ENCODE measurements around the gene SUCNR1. TPM values are rescaled to one million over a fixed set of nuclear protein-coding genes. Genes with fewer than 3 reads are reported as not detected.
"Not testable (repeated sequence)": the region's sequence is repeated elsewhere in the genome, so short reads cannot be mapped to it uniquely, and the experiment has no call there.

Gene SUCNR1
- total RNA-seq, 1 experiment from 2014 or later = 0.61 TPM

DNA sequence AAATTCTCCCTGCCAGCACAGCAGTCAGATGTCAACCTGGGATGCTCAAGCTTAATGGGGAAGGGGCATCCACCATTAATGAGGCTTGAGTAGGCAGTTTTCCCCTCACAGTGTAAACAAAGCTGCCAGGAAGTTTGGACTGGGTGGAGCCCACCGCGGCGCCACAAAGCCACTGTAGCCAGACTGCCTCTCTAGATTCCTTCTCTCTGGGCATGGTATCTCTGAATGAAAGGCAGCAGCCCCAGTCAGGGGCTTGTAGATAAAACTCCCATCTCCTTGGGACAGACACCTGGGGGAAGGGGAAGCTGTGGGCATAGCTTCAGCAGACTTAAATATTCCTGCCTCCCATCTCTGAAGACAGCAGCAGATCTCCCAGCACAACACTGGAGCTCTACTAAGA is 12.0 kb downstream of the SUCNR1 start:
- H3K9me3 ChIP-seq (replicated peaks); H3K36me3 ChIP-seq; H3K27ac ChIP-seq; H3K4me1 ChIP-seq; H3K27me3 ChIP-seq; H3K4me3 ChIP-seq; DNase-seq: not testable (repeated sequence)

DNA sequence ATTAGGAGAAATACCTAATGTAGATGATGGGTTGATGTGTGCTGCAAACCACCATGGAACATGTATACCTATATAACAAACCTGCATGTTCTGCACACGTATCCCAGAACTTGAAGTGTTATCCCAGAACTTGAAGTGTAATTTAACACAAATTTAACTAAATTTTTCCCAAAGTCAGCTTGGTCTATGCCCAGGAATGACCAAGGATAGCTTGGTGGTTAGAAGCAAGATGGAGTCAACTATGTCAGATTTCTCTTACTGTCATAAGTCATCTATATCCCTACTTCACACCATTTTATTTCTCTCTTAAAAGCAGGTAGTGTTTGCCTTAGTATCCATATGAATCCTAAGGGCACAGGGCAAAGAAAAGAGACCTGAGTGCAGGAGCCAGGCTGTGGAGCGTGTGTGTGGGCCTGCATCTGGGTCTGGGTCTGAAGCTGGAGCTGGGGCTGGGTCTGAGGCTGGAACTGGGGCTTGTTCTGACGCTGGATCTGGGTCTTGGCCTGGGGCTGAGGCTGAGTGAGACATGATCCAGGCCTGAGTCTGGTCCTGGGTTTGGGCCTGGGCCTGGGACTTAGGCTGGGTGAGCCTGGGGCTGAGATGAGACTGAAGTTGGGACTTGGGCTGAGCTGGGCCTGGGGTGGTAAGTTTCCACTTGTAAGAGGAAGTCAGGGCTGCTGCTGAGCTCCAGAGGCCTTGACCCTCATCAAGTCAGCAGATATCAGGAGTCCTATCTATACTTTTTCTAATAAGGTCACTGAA is 14.2 kb downstream of the SUCNR1 start:
- DNase-seq; H3K36me3 ChIP-seq; H3K27ac ChIP-seq; H3K4me1 ChIP-seq; H3K9me3 ChIP-seq (replicated peaks); H3K4me3 ChIP-seq; H3K27me3 ChIP-seq: not testable (repeated sequence)

DNA sequence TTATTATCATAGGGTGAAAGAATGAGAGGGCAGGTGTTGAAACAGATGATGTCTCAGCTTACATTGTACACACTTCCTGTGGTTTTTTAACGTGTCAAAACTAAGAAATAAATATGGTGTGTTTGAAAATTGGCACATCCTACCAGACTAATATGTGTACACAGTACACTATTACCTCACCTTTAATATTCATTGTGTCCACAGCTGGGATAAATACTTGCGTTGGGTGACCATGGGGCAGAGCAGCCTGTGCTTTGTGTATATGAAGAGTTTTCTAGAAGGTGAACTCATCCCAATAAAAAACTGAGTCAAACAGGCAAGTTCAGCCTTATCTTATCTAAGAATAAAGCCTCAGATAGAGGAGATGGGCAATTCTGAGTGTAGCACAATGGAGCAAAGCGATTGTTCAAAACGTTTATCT is 17.3 kb downstream of the SUCNR1 start:
- no peaks in the 10 kb centered on the region for H3K36me3 ChIP-seq
- DNase-seq = peak in 1 of 2 experiments; percentile 13

DNA sequence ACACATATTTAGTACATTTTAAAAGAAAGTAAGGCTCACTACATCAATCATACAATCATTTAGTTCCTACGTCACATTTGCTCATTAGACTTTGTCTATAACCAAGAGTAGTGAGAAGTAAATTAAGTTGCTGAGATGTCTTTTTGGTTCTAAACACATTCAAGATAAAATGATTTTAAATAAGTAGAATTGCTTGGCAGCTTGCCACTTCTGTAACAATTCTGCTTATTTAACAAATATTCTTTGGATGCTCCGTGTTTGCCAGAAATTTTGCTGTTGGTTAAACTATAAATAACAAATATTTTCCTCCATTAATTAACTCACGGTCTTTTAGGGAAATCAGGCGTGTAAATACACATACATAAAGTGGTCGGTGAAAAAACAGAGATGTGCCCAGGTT is 18.3 kb downstream of the SUCNR1 start:
- Histone ChIP-seq H3K4me1 (peaks cover 9% of the 10 kb centered on the region; the same call in 1 of the 2 replicates), H3K27ac (no peak overlapping the region), H3K36me3 (no peaks in the 10 kb centered on the region), H3K9me3 (replicated peaks) (no peaks in the 10 kb centered on the region), H3K4me3 (no peak overlapping the region), H3K27me3 (no peaks in the 10 kb centered on the region)
- DNase-seq = no peak

More for the DNA sequence above, 17.3 kb downstream of the SUCNR1 start:
- Histone ChIP-seq H3K27me3 (no peaks in the 10 kb centered on the region), H3K4me3 (no peak overlapping the region), H3K4me1 (peaks cover 9% of the 10 kb centered on the region; the same call in 1 of the 2 replicates), H3K27ac (no peak overlapping the region), H3K9me3 (replicated peaks) (no peaks in the 10 kb centered on the region)

DNA sequence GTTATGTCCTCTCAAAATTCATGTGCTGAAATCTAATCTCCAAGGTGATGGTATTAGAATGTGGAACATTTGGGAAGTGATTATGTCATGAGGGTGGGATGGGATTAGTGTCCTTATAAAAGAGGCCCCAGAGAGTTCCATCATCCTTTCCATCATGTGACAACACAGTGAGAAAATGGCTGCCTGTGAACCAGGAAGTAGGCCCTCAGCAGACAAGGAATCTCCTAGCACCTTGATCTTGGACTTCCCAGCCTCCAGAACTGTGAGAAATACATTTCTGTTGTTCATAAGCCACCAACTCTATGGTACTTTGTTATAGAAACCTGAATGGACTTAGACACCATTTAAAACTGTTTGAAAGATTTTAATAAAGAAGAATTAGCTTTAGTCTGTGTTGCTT is 20.8 kb downstream of the SUCNR1 start:
- no peak for DNase-seq
- Histone ChIP-seq H3K4me3 (no peak overlapping the region), H3K27ac (no peak overlapping the region), H3K9me3 (replicated peaks) (no peaks in the 10 kb centered on the region), H3K36me3 (no peaks in the 10 kb centered on the region), H3K4me1 (peaks cover 9% of the 10 kb centered on the region; the same call in 1 of the 2 replicates), H3K27me3 (no peaks in the 10 kb centered on the region)

DNA sequence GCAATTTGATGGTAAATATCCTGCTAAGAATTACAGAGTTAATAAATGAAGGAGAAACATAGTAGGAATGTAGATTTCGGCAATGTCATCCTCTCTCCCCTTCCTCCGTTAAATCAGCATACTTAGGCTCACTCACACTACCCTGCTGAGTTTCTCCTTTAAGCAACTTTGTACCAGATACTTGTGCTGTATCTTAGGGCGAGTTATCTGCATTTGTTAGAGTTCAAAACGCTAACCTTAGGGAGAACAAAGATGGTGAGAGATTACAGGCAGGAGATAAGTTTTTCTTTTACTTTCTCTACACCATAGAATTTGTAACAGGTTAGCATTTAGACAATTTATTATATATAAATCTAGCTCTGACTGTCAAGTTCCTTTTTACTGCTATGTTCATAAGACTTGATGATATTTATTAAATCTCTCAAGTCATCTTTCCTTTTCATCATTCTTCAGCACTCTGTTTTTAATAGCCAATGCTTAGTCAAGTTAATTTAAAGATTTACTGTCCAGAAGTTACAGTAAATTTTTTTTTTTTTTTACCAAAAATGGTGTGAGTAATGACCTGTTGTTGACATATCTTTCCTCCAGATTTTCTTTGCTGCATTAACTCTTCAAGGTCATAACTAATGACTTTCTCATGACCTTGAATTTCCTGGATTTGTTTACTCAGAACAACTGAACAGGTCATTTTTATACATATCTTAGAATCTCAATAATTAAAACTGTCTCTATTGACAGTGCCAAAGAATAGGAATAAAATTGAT is 22.2 kb downstream of the SUCNR1 start:
- H3K27me3 ChIP-seq = no peaks in the 10 kb centered on the region
- DNase-seq = no peak
- H3K9me3 ChIP-seq (replicated peaks) = no peaks in the 10 kb centered on the region
- peaks cover 4% of the 10 kb centered on the region; the same call in 1 of the 2 replicates for H3K4me1 ChIP-seq
- no peaks in the 10 kb centered on the region for H3K36me3 ChIP-seq
- H3K27ac ChIP-seq = no peak overlapping the region
- no peak overlapping the region for H3K4me3 ChIP-seq

DNA sequence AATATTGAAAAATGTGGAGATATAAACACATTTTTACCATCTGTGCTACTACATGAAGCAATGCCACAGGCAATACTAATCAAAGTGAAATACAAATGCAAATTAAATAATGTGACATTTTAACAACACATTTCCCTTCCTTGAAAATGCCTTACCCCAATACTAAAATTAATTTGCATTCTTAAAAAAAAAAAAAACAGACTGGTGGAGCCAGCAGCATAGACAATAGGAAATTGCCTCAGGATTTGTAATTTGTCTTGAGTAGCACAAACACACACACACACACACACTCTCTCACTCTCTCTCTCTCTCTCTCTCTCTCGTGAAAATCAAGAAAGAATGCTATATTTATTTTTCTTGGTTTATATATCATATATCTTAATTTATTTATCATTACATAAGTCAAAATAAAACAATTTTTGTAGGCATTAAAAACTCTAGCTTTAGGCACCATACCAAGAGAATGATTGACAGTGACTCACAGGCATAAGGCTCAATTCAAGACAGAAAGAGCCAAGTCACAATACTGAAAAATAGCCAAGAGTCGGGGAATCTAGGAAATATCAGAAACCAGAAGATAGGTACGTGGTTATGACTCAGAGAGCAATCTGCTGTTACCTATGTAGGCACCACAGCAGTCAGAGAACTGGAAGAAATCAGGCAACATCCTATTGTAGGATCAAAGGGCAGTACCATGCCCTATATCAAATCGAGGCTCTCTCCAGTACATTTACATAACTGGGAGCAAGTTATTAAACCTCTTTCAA is 23.0 kb downstream of the SUCNR1 start:
- no peak for DNase-seq
- Histone ChIP-seq H3K4me3 (no peak overlapping the region), H3K27ac (no peak overlapping the region), H3K36me3 (no peaks in the 10 kb centered on the region), H3K4me1 (no peaks in the 10 kb centered on the region), H3K27me3 (no peaks in the 10 kb centered on the region), H3K9me3 (replicated peaks) (no peaks in the 10 kb centered on the region)

DNA sequence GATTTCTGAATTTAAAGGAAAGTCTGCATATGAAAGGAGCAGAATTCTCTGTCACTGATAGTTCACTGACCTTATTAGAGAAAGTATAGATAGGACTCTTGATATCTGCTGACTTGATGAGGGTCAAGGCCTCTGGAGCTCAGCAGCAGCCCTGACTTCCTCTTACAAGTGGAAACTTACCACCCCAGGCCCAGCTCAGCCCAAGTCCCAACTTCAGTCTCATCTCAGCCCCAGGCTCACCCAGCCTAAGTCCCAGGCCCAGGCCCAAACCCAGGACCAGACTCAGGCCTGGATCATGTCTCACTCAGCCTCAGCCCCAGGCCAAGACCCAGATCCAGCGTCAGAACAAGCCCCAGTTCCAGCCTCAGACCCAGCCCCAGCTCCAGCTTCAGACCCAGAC is 24.7 kb downstream of the SUCNR1 start:
- H3K9me3 ChIP-seq (replicated peaks); DNase-seq; H3K27ac ChIP-seq: not testable (repeated sequence)

DNA sequence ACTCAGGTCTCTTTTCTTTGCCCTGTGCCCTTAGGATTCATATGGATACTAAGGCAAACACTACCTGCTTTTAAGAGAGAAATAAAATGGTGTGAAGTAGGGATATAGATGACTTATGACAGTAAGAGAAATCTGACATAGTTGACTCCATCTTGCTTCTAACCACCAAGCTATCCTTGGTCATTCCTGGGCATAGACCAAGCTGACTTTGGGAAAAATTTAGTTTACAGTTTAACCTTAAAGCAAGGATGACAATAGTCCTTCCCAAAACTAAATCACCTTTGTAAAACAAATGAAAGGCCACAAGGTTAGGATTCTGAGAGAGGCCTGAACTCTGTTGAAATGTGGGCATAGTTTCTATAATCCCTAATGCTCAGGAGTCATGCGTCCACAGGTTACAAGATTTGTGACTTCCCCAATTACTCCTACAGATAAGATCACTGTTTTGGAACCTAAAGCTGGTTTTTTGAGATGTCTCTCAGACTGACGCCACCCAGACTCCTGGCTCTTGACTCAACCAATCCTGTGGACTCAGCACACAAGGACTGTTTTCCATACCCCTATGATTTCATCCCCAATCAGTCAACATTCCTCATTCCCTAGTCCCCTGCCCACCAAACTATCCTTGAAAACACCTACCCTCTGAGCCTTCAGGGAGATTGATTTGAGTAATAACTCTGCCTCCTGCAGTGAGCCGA is 25.3 kb downstream of the SUCNR1 start:
- H3K9me3 ChIP-seq (replicated peaks); H3K27me3 ChIP-seq; DNase-seq; H3K4me3 ChIP-seq; H3K27ac ChIP-seq; H3K36me3 ChIP-seq: not testable (repeated sequence)
- H3K4me1 ChIP-seq = peaks cover 15% of the 10 kb centered on the region

More for the DNA sequence above, 24.7 kb downstream of the SUCNR1 start:
- H3K27me3 ChIP-seq, H3K36me3 ChIP-seq, H3K4me1 ChIP-seq, H3K4me3 ChIP-seq: not testable (repeated sequence)

DNA sequence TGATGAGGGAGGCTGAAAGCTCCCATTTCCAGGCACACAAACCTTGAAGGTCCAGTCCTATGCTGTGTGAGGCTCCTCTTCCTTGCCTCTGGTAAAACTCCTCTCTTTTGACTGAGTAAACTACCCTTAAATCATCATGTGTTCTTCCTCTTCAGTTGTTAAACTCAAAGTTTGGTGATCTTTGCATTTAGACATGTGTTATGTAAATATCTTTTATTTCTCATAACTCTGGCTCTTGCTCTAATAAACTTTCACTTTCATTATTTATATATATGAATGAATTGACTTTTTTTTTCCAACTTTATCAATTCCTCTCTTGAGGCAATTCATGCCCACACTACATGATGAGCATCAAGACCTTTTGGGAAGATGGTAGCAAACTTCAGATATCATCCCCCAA is 26.6 kb downstream of the SUCNR1 start:
- H3K9me3 ChIP-seq (replicated peaks) = no peaks in the 10 kb centered on the region; the same call in 1 of the 2 replicates
- peaks cover 21% of the 10 kb centered on the region for H3K4me1 ChIP-seq
- H3K36me3 ChIP-seq = no peaks in the 10 kb centered on the region
- DNase-seq = no peak
- H3K27me3 ChIP-seq = no peaks in the 10 kb centered on the region
- H3K27ac ChIP-seq = no peak overlapping the region
- no peak overlapping the region for H3K4me3 ChIP-seq

DNA sequence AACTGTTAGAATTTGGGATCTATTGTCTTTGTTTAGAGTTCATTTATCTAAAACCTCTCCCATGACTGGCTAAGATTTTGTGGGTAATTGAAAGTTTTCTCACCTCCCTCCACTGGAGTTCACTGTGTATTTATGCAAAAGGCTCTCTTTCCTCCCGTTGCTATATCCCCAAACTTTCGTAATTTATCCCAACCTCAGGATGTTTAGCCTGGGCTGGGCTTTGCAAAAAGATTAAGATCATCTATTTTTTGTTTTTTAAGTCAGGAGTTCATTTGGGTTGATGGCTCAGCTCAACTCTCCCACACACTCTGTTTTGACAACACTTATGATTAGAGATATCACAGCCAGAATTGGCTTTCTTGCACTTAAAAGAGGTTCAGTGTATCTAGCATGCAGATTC is 27.0 kb downstream of the SUCNR1 start:
- Histone ChIP-seq H3K9me3 (replicated peaks) (no peaks in the 10 kb centered on the region; the same call in 1 of the 2 replicates), H3K4me3 (no peak overlapping the region), H3K4me1 (peaks cover 21% of the 10 kb centered on the region), H3K27me3 (no peaks in the 10 kb centered on the region), H3K36me3 (no peaks in the 10 kb centered on the region), H3K27ac (no peak overlapping the region)
- no peak for DNase-seq

DNA sequence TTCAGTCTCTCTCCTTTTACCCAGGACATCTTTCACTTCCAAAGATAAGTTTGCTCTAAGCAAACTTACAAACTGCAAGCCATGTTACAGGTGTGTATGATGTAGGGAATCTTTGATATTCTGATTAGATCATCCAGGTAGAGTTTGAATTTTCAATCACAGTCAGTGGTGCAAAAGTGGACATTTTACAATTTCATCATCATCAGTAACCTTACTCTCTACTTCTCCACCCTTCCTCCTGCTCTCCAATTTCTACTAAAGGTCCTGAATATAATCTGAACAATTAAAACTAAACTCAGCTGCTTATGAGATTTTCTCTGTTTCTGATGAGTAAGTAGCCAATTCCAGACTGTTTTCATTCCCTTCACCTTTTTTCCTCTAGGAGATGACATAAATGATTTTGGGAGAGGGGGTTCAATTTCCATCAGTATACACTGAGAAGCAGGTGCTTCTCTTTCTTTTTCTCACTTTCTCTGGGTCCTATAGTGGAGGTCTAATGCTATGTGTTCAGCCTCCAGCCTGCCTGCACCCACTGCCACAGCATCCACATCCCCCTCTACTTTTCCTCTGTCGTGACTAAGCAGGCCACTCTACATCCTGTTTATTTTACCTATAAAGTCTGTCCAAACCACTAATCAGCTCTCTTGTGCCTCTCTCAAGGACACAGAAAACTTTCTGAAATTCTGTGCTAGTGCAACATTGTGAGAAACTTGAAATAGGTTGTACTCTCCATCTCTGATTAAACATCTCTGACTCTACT is 27.6 kb downstream of the SUCNR1 start:
- H3K27me3 ChIP-seq = no peaks in the 10 kb centered on the region
- no peak for DNase-seq
- H3K9me3 ChIP-seq (replicated peaks) = no peaks in the 10 kb centered on the region; the same call in 1 of the 2 replicates
- no peaks in the 10 kb centered on the region for H3K36me3 ChIP-seq
- peaks cover 21% of the 10 kb centered on the region for H3K4me1 ChIP-seq
- H3K27ac ChIP-seq = no peak overlapping the region
- H3K4me3 ChIP-seq = no peak overlapping the region

DNA sequence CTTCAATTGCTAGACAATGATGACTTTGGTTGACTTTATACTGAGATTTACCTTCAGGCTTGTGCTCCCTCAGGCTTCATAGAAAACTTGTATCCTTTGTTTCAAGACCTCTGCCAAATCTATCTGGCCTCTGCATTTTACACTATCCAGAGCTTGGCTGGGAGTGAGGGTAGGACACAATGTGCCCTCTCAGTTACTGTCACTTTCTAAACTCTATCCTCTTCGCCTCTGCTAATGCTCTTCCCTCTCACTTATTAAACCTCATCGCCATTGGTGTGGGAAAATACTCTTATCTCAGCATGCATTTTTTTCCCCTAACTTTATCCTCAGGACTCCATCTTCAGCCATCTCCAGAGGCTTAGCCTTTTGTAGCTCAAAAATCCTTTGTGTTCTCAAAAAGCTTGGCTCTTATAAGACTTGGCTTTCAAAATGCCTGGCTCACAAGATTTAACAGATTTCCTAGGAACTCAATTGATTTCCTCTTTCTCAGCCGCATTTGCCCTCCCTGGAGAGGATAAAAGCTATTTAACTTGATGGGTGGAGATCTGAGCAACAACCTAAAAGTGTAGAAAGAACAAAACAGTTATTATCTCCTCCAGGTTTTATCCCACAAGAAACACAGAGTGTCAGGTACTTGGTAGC is 28.3 kb downstream of the SUCNR1 start:
- DNase-seq = no peak
- no peaks in the 10 kb centered on the region for H3K36me3 ChIP-seq
- H3K27me3 ChIP-seq = no peaks in the 10 kb centered on the region
- H3K4me1 ChIP-seq = peaks cover 21% of the 10 kb centered on the region
- no peak overlapping the region for H3K4me3 ChIP-seq
- no peak overlapping the region for H3K27ac ChIP-seq
- no peaks in the 10 kb centered on the region; the same call in 1 of the 2 replicates for H3K9me3 ChIP-seq (replicated peaks)
